Upper lobe of left lung (tissue), 4 donors: ENCODE measurements around the gene RASSF7.

Experiments
- EP300 ChIP-seq, 4 donors: sonication (generic); formaldehyde crosslinking; IDR thresholded peaks; one replicate each; pipeline ENCODE4 v1.5.1; 2017; ENCODE audit warnings: antibody characterized with exemption in 4 of 4, control low read depth in 2 of 4
- POLR2A ChIP-seq, 4 donors: fragments of 450-650 bp; IDR thresholded peaks; one replicate each; pipeline ENCODE4 v1.5.1; 2016 to 2017; ENCODE audit warnings: antibody characterized with exemption in 4 of 4, mild to moderate bottlenecking in 2 of 4
- POLR2AphosphoS5 ChIP-seq, 2 donors: sonication (generic); formaldehyde crosslinking; IDR thresholded peaks; one replicate each; pipeline ENCODE4 v1.5.1; 2017; ENCODE audit warnings: antibody characterized with exemption in 2 of 2
- TF ChIP-seq, protein P1 (sequence below), 6 experiments: fragments of 450-650 bp in 4 of 6; fragments of 200-600 bp in 2 of 6; sonication (generic) in 2 of 6; IDR thresholded peaks; one replicate each; pipeline ENCODE4 v1.5.1; 2016 to 2019; ENCODE audit warnings: antibody characterized with exemption in 6 of 6

DNA sequence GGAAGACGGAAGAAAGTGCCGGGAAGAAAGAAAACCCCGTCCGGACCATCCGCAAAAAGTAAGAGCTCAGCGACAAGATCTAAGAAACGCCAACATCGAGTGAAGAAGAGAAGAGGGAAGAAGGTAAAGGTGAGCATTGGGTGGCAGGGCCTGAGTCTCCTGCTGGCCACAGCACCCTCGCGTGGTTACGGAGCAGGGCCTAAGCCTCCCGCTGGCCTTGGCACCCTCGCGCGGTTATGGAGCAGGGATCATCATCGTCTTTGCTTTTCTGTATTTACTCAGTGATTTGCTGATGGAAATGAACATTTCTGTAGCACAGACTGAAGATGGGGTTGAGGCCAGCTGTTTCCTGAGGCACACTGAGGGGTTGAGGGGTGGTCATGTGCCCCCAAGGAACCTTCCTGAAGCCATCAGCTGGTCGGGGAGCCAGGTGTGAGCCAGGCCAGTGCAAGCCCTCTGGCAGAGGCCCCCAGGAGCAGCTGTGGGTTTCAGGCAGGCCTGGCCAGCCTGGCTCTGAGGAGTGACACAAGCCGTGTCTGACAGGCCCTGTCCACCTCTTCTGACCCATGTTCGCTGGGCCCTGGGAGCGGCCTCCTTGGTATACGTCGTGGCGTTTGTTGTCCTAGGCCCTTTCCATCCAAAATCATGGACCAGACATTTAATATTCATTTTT lies 40.9 kb downstream of the RASSF7 start:
- TF ChIP-seq, protein P1, sequence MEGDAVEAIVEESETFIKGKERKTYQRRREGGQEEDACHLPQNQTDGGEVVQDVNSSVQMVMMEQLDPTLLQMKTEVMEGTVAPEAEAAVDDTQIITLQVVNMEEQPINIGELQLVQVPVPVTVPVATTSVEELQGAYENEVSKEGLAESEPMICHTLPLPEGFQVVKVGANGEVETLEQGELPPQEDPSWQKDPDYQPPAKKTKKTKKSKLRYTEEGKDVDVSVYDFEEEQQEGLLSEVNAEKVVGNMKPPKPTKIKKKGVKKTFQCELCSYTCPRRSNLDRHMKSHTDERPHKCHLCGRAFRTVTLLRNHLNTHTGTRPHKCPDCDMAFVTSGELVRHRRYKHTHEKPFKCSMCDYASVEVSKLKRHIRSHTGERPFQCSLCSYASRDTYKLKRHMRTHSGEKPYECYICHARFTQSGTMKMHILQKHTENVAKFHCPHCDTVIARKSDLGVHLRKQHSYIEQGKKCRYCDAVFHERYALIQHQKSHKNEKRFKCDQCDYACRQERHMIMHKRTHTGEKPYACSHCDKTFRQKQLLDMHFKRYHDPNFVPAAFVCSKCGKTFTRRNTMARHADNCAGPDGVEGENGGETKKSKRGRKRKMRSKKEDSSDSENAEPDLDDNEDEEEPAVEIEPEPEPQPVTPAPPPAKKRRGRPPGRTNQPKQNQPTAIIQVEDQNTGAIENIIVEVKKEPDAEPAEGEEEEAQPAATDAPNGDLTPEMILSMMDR (IDR thresholded peaks at IDR 0.05) = no peak
- no peak for TF ChIP-seq POLR2A (IDR thresholded peaks at IDR 0.05)
- no peak for TF ChIP-seq POLR2AphosphoS5 (IDR thresholded peaks at IDR 0.05)
- TF ChIP-seq EP300 (IDR thresholded peaks at IDR 0.05) = no peak
